Activated CD8-positive, alpha-beta memory T cell treated with anti-CD3 and anti-CD28 coated beads, Interleukin-2, amount 50 U/mL, for 48 hours (primary cell): ENCODE data around the gene SH3BP4.

Experiments used
- DNase-seq: peaks from one replicate; pipeline ENCODE4 v3.0.0-alpha.2; 2020

The SH3BP4 gene

DNA sequence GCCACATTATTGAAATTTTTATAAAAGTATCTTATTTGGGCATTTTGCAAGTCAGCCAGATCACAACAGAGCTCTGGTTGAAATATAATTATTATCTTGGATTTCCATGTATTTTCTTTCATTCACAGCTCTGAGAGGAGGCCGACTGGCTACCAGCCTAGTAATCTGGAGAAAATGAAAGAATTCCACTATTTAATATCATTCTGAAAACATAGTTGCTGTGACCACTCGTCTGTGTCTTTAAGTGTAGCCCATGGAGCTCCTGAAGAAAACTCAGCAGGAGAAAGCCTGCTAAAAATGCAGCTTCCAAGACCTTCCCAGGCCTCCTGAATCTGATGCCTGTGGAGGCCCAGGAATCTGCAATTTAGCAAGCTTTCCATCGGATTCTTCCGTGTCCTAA lies 114.7 kb downstream of the SH3BP4 start:
- no peak for DNase-seq

DNA sequence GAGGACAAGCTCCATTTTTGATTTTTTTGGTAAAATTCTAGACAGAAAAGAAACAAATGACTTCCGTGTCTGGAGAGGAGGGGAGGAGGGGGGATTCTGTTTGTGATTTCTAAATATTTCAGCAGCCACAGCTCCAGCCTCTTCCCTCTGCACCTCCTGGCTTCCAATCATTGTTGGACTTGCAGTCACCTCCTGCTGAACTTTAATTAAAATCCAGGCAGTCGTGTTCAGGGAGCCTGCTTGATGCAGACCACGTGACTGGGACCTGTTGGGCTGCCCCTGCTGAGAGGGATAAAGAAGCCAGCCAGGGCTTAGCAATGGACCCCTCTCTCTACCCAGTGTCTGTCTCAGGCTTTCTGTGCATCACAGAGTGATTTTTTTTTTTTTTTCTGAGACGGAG lies 115.1 kb downstream of the SH3BP4 start:
- no peak for DNase-seq

DNA sequence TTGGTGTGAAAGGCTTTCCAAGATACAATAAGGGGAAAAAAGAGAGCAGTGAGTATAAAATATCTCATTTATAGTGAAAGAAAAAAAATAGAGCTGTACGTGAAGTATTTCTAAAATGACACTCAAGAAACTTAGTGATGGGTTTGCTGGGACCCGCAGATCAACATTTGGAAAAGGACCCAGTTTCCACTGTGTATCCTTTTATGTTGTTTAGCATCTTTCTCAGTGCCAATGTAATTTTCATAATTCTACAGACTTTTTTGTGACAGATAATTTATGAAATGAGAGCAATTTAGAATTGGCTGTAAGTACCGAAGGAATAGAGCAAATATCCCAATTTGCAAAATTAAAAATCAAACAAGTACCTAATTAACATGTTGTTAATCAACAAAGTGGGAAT lies 116.9 kb downstream of the SH3BP4 start:
- DNase-seq = no peak

DNA sequence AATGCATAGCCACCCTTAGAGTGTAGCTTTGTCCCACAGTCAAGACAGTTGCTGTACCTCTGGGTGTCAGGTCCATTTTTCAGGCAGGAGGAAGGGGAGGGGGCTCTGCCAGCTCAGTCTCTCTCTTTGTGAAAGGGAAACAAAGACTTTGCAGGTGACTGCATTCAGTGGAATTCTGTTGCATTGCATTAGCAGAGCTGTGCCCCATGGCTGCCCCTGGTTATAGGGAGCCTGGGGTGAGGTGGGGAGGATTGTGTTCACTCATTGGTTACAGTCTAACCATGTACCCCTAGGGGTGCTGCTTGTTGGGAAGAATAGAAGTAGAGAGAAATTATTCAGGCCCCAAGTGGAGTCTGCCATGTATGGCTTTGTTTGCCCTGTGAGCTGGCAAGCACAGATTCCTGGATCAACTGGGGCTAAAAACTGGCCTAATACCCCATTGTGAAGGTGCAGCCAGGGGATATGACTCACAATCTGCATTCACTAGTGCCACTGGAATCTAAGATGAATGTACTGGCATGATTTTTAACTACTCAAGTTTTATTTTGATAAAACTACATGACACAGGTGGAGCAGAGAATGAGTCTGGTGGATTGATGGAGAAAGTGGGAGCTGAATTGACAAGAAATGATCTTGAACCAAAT lies 118.4 kb downstream of the SH3BP4 start:
- no peak for DNase-seq

DNA sequence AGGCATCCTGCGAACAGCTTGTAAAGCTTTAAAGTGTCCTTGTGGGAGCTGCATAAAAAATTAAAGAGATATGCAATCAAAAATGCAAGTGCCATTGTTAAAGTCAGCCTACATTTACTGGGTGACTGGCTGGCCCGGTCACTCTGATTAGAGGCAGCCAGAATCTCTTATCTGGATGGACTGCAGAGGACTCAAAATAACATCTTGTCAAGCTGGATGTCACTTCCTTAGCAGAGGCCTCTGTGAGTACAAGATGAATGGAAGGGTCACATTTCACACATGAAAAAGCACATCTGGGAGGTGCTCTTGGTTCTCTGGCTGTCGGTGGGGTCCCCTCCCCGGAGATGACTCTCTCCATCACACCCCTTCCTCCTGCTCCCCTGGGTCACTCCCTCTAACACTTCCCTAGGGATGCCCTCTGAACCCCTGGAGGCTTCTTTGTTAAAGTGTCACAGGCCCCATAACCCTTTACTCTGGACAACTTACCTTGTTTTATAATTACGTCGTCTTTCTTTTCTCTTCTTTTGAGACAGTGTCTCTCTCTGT lies 122.1 kb downstream of the SH3BP4 start:
- no peak for DNase-seq

DNA sequence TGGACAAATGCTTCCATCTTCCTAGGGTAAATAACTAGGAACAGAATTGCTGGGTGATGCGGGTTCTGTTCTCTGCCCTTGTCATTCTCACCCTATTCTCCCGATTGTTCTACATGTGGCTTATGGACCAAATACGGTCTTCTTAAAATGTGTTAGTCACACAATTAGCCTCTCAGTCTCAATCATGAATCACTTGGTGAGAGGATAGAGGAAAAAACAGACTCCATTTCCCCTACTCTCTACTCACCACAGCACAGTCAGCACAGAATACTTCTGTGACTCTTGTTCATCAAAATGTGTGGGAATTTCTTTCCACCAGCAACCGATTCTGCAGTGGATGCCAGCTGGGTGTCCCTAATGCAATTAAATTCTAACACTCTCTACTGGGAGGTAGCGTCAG lies 125.2 kb downstream of the SH3BP4 start:
- DNase-seq = no peak

DNA sequence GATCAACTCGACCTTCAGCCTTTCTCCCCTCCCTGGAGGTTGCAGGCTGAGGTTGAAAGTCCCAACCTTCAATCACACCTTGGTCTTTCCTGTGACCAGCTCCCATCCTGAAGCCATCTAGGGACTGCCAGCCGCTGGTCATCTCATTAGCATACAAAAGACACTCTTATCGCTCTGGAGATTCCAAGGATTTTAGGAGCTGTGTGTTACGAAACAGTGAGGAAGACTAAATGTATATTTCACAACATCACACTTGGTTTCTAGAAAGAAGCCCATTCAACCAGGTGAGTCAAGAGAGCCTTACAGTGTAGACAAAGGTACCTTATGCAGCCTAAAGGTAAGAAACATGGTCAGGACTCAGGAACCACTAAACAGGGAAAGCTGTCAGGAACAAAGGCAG lies 126.4 kb downstream of the SH3BP4 start:
- DNase-seq = no peak

DNA sequence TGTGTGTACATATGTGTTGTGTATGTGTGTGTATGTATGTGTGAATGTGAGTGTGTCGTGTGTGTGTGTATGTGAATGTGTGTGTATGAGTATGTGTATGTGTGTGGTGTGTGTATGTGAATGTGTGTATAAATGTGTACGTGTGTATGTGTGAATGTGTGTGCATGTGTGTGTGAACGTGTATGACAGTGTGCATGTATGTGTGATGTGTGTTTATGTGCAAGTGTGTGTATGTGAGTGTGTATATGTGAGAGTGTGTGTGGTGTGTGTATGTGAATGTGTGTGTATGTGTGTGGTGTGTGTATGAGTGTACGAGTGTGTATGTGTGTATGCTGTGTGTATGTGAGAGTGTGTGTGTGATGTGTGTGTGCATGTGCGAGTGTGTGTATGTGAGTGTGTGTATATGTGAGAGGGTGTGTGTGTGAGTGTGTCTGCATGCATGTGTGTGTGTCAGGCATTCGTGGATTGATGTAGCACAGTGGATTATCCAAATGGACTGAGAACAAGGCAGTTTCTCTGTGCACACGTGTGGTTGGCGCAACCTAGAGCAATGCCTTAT lies 127.2 kb downstream of the SH3BP4 start:
- no peak for DNase-seq

DNA sequence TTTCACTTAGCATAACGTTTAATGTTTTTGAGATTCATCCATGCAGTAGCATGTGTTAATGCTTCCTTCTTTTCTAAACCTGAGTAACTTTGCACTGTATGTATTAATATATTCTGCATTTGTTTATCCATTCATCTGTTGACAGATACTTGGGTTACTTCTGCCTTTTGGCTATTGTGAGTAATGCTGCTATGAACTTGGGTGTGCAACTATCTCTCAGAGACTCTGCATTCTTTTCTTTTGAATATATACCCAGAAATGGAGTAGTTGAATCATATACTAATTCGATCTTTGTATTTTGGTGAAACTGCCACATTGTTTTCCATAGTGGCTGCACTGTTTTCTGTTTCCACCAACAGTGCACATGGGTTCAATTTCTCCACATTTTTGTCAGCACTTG lies 128.3 kb downstream of the SH3BP4 start:
- no peak for DNase-seq

DNA sequence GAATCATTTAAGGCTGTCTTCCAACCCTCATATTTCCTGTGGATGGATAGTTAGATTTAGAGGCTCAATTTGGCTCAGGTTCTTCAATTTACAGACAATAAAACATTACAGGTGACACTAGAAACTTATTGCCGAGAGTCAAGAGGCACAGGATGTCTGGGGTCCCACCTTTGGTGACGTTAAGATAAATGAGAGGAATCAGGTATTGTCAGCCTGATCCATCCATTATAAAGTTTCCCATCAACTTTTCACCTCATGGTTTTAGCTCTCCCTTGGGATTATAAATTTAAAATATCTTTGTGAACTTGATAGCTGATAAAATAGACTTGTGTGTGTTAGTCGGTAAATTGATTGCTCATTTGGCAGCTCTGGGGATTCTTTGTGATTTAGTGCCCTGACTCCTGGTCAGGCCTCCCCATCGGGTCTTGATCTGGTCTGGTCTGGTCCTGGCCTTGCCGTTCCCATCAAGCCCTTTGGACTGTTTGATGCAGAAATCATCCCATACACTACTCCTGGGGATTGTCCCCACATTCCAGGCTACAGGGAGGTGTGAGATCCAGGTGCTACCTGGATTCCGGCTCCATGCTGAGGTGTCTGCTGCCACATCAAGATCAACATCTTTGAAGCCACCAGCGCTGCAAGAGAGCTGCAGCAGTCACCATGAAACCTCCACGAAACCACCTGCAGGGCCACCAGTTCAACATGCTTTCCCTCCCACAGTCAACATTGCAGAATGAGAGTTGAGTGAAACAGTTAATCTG lies 130.9 kb downstream of the SH3BP4 start:
- DNase-seq = no peak

DNA sequence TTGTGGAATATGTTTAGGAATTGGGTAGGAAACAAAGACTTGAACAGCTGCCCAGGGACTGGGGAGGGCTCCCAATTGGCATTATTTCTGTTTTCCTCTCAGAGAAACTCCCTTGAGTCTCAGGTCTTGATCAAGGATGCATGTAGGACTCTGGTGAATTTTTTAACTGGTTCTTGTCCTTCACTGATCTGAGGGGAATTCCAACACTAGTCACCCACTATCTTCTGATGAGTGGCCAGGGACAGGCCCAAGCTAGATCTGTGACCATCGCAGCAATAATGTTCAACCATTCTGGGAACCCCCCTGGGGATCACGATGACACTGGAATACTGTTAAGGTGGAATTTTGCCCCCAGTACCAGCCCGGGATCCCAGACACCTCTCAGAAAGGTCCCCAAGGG lies 132.0 kb downstream of the SH3BP4 start:
- DNase-seq = no peak

DNA sequence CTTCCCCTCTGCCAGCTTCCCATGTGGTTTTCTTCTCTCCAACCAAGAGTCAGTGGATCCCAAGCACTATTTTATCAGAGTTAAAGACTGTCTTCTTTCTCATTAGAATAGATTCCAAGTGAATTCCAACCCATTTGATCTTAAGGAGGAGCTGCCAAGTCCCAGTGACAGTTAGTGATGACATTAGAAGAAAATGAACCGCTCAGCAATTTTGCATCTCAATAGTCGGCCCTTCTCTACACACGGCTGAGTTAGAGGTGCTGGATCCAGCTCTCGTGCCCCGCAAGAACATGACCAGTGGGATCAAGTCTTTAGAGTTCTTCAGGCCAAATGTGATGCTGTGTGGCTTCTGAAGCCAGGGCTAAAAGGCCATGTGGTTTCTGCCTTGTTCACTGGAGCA lies 132.6 kb downstream of the SH3BP4 start:
- no peak for DNase-seq

DNA sequence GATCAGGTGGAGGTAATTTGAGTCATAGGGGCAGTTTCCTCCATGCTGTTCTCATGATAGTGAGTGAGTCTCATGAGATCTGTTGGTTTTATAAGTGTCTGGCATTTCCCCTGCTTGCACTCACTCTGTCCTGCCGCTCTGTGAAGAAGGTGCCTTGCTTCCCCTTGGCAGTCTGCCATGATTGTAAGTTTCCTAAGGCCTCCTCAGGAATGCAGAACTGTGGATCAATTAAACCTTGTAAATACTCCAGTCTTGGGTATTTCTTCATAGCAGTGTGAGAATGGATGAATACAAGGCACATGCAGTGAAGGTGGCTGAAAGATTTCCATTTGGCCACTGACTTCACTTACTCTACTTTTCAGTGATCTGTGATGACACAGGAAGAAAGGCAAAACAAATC lies 133.7 kb downstream of the SH3BP4 start:
- no peak for DNase-seq

DNA sequence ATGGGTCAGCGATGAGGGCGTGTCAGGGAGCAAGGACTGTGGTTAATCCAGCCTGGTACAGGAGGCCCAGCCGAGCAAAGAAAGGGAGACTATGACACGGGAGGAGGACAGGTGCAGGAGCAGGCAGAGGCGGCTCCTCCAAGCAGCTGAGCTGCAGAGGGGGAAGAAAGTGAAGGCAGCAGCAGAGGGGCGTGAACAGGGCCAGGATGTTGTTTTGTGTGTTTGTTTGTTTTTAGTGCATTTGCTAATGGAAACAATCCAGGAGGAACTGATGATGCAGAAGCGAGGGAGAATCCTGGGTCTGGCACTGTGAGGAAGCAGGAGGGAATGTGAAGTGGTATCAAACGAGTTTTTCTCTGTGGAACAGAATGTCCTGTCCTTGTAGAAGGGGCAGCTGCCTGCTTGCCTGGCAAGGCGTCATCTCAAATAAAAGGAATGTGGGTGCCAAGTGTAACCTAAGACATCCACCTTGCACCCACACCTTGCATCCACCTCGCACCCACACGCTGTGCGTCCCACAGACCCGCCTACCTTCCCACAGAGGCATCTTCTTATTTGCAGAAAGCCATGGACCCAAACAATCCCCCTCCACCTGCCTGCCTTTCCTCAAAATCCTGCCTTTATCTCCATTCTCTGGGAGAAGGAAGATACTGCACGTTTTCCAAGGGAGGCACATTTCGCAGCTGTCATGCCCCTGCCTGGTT lies 134.8 kb downstream of the SH3BP4 start:
- DNase-seq = no peak

DNA sequence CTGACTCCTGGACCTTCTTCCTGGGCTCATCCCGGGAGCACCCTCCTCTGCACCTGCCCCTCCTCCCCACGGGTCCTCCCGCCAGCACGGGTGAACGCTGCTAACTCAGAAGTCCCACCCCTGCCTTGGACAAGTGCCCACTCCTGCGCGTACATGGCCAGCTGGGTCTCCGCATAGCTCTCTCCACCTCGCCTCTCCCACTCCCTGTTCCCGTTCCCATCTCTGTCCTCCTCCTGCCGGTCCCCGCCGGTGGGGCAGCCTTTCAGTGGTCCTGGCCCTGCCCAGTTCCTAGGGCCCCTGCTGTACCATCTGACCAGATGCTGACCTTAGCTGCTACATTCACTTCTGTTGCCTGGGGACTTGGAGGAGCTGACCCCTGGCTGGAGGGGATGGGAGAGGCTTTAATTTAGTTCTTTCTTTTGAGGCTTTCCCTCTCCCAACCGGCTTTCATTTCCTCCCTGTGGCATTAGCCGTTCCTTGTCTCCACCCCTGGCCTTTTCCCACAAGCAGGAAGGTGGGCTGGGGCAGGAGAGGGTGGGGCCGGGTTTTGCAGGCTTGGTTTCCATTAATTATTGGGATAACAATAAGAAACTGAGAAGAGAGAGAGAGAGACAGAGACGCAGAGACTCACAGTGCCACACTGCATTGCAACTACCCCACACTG lies 136.1 kb downstream of the SH3BP4 start:
- no peak for DNase-seq

DNA sequence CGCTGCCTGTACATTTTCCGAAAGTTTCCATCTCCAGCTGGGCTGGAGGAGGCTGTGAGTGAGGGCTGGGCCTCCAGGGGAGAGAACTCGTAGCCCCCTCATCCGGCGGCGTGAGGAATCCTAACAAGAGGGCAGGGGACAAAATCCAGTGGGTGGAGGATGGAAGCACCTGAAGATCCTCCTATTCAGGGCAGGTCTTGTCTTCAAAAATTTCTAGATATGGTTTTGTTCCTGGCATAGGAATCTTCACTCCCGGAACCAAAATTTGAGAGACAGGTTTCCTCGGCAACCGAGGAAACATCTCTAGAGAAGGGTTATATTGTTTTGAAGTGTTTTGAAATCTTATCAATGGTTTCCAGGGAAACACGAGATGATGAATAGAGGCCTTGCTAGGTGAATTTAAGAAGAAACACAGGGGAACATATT lies 136.7 kb downstream of the SH3BP4 start:
- no peak for DNase-seq

DNA sequence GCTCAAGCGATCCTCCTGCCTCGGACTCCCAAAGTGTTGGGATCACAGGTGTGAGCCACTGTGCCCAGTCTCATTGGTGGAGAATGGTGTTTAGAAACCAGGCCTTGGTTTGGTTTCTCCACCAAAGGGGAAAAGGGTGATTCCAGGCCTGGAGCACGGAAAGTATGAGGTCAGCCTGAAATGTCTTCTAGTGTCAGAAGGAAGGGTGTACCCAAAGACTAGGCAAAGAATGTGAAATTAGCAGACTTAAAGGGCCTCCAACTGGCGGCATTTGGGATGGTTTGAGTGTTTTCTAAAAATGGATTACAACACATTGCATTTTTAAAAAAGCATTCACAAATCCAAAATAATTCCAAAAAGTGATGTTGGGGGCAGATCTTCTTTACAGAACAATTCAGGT lies 139.6 kb downstream of the SH3BP4 start:
- no peak for DNase-seq

DNA sequence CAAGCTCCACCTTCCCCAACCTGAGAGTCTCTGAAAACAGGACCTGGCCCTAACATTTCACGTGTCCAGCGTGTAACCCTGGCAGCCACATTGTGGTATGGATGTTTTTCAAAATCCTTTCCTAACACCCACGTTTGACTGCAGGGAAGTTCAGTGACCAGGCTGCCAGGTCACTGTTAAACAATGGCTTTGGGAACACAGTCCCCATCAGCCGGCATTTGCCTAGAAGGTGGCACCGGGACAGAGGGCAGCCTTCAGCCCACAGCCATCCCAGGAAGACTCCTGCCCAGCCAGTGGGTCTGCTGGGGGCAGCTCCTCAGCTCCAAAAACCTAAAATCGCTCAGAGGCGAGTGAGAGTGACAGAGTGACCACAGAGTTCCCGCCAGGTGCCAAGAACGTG lies 140.2 kb downstream of the SH3BP4 start:
- no peak for DNase-seq

DNA sequence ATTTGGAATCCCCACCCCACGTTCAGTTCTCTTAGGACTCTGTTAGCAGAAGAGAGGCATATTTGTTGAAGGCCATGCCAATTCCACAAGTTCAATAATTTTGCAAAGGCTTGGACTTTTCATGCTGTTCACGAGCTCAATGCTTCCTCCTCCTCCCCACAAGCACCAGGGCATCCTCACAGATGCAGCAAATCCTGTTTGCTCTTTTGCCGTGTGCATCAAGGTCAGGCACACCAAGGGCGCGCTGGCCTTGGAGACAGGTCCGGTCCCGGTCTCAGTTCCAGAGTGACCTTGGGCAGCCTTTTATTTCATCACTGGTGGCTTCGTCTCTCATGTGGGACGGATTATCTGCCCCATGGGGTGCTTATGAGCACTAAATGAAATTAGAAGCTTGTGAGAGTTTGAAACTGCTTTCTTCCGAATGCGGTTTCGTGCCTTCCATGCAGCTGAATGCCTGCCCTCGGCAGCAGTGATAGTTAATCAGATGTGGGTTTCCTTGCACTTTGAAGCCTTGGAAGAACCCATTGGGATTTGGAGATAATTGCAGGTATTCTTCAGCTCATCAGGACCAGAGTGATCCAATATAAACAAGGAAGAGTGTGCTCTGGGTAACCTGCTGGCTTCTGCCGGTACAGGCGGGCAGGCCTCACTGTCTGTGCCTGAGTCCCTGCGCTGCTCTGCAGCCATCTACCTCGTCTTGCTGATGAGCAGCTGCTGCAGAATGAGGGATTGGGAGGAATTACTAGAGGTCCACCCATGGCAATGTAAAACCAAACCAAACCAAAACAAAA lies 140.8 kb downstream of the SH3BP4 start:
- no peak for DNase-seq

DNA sequence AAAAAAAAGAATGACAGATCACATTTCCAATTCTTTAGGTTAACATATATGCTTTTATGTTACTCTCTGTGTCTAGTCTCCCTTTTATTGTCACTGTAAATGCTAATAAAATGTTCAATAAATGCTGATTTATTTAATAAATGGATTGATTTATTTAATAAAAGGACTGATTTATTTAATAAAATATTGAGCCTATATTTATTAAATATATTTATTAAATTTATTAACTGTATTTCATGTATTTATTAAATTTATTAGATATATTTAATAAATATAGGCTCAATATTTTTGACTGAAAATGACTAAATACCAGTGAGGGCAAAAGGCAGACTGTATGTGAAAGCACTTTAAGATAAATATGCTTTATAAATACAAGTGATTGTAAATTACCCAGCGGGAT lies 142.6 kb downstream of the SH3BP4 start:
- no peak for DNase-seq

DNA sequence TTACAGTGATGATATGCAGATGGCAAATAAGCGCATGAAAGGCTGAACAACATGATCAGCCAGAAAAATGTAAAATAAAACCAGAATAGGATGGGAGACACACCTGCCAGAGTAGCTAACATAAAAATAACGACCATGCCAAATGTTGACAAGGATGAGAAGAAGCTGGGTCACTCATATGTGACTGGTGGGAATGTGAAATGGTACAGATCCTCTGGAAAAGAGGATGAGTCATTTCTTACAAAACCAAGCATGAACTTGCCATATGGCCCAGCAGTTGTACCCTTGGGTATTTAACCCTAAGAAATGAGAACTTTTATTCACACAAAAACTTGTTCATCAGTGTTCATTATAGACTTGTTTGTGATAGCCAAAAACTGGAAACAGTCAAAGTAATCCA lies 143.8 kb downstream of the SH3BP4 start:
- DNase-seq = no peak

DNA sequence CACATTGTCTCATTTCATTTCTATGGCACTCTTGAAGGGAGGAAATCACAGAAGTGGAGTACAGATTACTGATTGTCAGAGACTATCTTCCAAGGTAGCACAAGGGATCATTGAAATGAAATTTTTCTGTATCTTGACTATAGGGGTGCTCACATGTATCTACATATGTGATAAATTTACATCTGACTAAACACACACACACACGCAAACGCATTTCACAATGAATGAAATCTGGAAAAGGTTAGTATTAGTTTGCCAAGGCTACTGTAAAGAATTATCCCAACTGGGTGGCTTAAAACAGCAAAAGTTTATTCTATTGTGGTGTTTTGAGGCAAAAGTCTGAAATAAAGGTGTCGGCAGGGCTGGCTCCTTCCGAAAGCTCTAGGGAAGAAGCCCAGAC lies 144.6 kb downstream of the SH3BP4 start:
- no peak for DNase-seq
